Measurements from ENCODE around the gene SYK.

SYK gene

DNA sequence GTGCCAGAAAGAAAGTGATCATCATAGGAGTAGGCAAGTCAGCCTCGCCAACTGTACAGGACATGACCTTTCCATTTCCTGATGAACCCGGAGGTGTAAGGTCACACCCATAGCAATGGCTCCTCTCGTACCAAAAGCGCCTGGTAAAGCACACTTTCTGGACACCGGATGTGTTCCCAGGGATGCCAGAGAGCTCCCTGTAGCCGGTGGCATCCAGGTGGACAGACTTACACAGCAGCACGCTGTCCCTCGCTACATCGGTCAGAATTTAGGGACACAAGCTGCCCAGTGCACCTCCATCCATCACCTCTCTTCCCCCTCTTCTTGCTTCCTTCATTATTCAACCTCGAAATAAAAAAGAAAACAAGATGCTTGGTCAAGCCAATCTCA, 105.4 kb downstream of the SYK start:
- TF ChIP-seq FOXP2 (optimal IDR thresholded peaks at IDR 0.05; ENCODE audit: borderline replicate concordance, extremely low read depth, extremely low read length, insufficient read depth) (no peak), TAF1 (IDR thresholded peaks at IDR 0.05; ENCODE audit: borderline replicate concordance, insufficient read depth, low read length) (no peak), SIN3A (IDR thresholded peaks at IDR 0.05; ENCODE audit: borderline replicate concordance, insufficient read depth, low read length) (no peak), POLR2AphosphoS5 (IDR thresholded peaks at IDR 0.05; ENCODE audit: low read depth, low read length) (no peak)
- TF ChIP-seq, protein P1, sequence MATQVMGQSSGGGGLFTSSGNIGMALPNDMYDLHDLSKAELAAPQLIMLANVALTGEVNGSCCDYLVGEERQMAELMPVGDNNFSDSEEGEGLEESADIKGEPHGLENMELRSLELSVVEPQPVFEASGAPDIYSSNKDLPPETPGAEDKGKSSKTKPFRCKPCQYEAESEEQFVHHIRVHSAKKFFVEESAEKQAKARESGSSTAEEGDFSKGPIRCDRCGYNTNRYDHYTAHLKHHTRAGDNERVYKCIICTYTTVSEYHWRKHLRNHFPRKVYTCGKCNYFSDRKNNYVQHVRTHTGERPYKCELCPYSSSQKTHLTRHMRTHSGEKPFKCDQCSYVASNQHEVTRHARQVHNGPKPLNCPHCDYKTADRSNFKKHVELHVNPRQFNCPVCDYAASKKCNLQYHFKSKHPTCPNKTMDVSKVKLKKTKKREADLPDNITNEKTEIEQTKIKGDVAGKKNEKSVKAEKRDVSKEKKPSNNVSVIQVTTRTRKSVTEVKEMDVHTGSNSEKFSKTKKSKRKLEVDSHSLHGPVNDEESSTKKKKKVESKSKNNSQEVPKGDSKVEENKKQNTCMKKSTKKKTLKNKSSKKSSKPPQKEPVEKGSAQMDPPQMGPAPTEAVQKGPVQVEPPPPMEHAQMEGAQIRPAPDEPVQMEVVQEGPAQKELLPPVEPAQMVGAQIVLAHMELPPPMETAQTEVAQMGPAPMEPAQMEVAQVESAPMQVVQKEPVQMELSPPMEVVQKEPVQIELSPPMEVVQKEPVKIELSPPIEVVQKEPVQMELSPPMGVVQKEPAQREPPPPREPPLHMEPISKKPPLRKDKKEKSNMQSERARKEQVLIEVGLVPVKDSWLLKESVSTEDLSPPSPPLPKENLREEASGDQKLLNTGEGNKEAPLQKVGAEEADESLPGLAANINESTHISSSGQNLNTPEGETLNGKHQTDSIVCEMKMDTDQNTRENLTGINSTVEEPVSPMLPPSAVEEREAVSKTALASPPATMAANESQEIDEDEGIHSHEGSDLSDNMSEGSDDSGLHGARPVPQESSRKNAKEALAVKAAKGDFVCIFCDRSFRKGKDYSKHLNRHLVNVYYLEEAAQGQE (IDR thresholded peaks at IDR 0.05; ENCODE audit: insufficient read depth in 1 of 2, low read depth in 2 of 2, low read length in 2 of 2): no peak

DNA sequence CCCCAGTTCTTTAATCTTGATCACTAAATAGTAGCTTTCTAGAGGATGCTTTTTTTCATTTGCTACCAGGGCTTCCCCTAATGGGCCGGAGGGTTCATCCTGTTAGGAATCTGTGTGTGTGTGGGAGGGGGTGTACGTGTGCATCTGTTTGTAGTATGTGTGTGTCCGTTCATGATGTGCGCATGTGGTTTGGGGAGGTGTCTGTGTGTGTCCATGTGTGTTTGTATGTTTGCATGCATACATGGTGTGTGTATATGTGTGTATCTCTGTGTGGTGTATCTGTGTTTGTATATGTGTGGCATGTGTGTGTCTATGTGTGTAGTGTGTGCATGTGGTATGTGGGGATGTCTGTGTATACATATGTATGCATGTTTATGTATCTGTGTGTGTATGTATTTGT, 106.2 kb downstream of the SYK start:
- TF ChIP-seq SIN3A (IDR thresholded peaks at IDR 0.05; ENCODE audit: borderline replicate concordance, insufficient read depth, low read length) (no peak), TAF1 (IDR thresholded peaks at IDR 0.05; ENCODE audit: borderline replicate concordance, insufficient read depth, low read length) (no peak), FOXP2 (optimal IDR thresholded peaks at IDR 0.05; ENCODE audit: borderline replicate concordance, extremely low read depth, extremely low read length, insufficient read depth) (no peak), POLR2AphosphoS5 (IDR thresholded peaks at IDR 0.05; ENCODE audit: low read depth, low read length) (no peak)
- TF ChIP-seq, protein P1 (IDR thresholded peaks at IDR 0.05; ENCODE audit: insufficient read depth in 1 of 2, low read depth in 2 of 2, low read length in 2 of 2): no peak

DNA sequence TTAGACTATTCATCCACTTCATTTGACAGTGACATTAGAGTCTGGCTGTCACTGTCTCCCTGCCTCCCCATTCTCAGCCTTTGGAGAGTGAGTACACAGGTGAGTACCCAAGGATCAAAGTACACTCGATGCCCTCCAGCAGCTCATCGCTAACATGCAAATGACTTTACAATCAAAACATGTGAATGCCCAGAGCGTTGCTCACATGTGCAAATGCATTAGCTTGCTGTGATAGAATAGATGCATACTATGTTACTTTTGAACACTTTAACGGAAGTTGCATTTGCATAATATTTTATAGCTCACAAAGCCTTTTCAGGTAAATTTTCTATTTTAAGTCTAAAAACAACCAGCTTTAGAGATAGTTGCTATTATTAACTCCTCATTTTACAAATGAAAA, 107.6 kb downstream of the SYK start:
- no peak for TF ChIP-seq POLR2AphosphoS5 (IDR thresholded peaks at IDR 0.05; ENCODE audit: low read depth, low read length)
- TF ChIP-seq, protein P1 (IDR thresholded peaks at IDR 0.05; ENCODE audit: insufficient read depth in 1 of 2, low read depth in 2 of 2, low read length in 2 of 2): no peak
- no peak for TF ChIP-seq FOXP2 (optimal IDR thresholded peaks at IDR 0.05; ENCODE audit: borderline replicate concordance, extremely low read depth, extremely low read length, insufficient read depth)
- TF ChIP-seq TAF1 (IDR thresholded peaks at IDR 0.05; ENCODE audit: borderline replicate concordance, insufficient read depth, low read length): no peak
- no peak for TF ChIP-seq SIN3A (IDR thresholded peaks at IDR 0.05; ENCODE audit: borderline replicate concordance, insufficient read depth, low read length)

DNA sequence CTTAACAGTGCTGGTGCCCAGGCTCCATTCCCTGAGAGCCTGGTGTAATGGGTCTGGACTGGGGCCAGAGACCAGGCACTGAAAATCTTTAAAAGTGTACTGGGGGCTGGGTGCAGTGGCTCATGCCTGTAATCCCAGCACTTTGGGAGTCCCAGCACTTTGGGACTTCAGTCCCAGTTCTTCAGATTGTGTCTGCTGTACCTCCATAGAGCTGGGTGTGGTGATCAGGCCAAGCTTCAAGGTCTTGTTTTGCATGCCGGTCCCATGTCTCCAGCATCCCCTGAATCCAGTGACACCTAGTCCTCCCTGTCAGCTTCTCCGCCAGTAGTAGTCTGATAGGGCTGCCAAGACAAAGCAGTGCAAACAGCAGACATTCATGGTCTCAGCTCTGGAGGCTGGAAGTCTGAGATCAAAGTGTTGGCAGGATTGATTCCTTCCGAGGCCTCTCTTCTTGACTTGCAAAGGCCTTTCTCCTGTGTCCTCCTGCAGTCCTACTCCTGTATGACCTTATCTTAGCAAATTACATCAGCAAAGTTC, 108.2 kb downstream of the SYK start:
- no peak for TF ChIP-seq TAF1 (IDR thresholded peaks at IDR 0.05; ENCODE audit: borderline replicate concordance, insufficient read depth, low read length)
- TF ChIP-seq, protein P1 (IDR thresholded peaks at IDR 0.05; ENCODE audit: insufficient read depth in 1 of 2, low read depth in 2 of 2, low read length in 2 of 2): no peak
- no peak for TF ChIP-seq POLR2AphosphoS5 (IDR thresholded peaks at IDR 0.05; ENCODE audit: low read depth, low read length)
- no peak for TF ChIP-seq FOXP2 (optimal IDR thresholded peaks at IDR 0.05; ENCODE audit: borderline replicate concordance, extremely low read depth, extremely low read length, insufficient read depth)
- TF ChIP-seq SIN3A (IDR thresholded peaks at IDR 0.05; ENCODE audit: borderline replicate concordance, insufficient read depth, low read length): no peak

DNA sequence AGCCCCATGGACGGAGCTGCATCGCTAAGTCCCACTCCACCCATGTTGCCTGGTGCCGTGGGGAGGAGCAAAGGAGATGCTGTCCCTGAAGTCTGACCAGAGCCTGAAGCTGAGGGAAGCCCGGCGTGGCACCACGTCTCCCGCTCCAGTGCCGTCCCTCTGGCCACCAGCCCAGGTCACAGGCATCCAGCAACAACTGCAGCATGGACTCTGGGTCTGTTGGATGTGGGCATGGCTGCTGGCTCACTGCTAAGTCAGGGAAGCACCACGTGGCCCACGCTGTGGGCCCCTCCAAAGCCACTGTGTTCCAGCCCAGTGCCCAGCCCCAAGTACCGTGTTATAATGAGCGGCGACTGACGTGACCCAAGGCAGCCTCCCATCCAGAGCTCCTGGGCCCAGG, 112.6 kb downstream of the SYK start:
- TF ChIP-seq SIN3A (IDR thresholded peaks at IDR 0.05; ENCODE audit: borderline replicate concordance, insufficient read depth, low read length) (no peak), POLR2AphosphoS5 (IDR thresholded peaks at IDR 0.05; ENCODE audit: low read depth, low read length) (no peak), TAF1 (IDR thresholded peaks at IDR 0.05; ENCODE audit: borderline replicate concordance, insufficient read depth, low read length) (no peak), FOXP2 (optimal IDR thresholded peaks at IDR 0.05; ENCODE audit: borderline replicate concordance, extremely low read depth, extremely low read length, insufficient read depth) (no peak)
- TF ChIP-seq, protein P1 (IDR thresholded peaks at IDR 0.05; ENCODE audit: insufficient read depth in 1 of 2, low read depth in 2 of 2, low read length in 2 of 2): no peak

Measured in PFSK-1 (cell line).